IMR-90 (cell line): ENCODE data around the gene TIMM29. TPM values are rescaled to one million over a fixed set of nuclear protein-coding genes. Genes with fewer than 3 reads are reported as not detected.

Experiments
- ATAC-seq: fragments of 200-7000 bp; cut with Tn5 transposase; 2 replicates; pipeline ENCODE4 v1.9.1; 2020; ENCODE audit warnings: low read depth, mild to moderate bottlenecking, moderate library complexity
- BruUV-seq: library from RNA; stranded (reverse); fragments of 400-500 nt; replicated peaks from 2 replicates; lab custom pipeline; 2021; lab: Mats Ljungman, UMichigan
- CTCF ChIA-PET: fragments of 300-600 bp; formaldehyde crosslinking; extraction: SDS; loops from one replicate; lab custom pipeline; 2021; ENCODE audit warnings: antibody characterized with exemption; lab: Yijun Ruan, JAX
- POLR2A ChIA-PET: fragments of 300-600 bp; sonication (Branson Sonifier 250); formaldehyde crosslinking; loops from one replicate; lab custom pipeline; 2022; ENCODE audit warnings: antibody characterized with exemption; ENCODE audit not compliant: unreplicated experiment; lab: Charles Lee
- DNase-seq: peaks from one replicate; pipeline ENCODE4 v3.0.0; 2013
- H2AFZ ChIP-seq: replicated peaks from 2 replicates; pipeline ENCODE3; 2013; ENCODE audit warnings: low read length, mild to moderate bottlenecking; ENCODE audit not compliant: poor library complexity
- H2AK5ac ChIP-seq: 2 replicates; pipeline ENCODE4 v1.6.1; 2013; ENCODE audit warnings: low read depth, low read length, inconsistent platforms
- H2AK9ac ChIP-seq: replicated peaks from 2 replicates; pipeline ENCODE3; 2013; ENCODE audit warnings: mild to moderate bottlenecking, low read depth, low read length, moderate library complexity; ENCODE audit not compliant: poor library complexity
- H2BK120ac ChIP-seq: 2 replicates; pipeline ENCODE4 v1.6.1; 2013; ENCODE audit warnings: low read depth, low read length, inconsistent platforms
- H2BK15ac ChIP-seq: 3 replicates; pipeline ENCODE4 v1.6.1; 2013; ENCODE audit warnings: low read depth, low read length, inconsistent platforms
- H2BK20ac ChIP-seq: 2 replicates; pipeline ENCODE4 v1.6.1; 2013; ENCODE audit warnings: low read depth, mild to moderate bottlenecking, inconsistent platforms, low read length, moderate library complexity
- H2BK5ac ChIP-seq: 2 replicates; pipeline ENCODE4 v1.6.1; 2013; ENCODE audit warnings: mild to moderate bottlenecking, low read depth, low read length, inconsistent platforms; ENCODE audit not compliant: poor library complexity, severe bottlenecking
- H3K14ac ChIP-seq: replicated peaks from 2 replicates; pipeline ENCODE4 v1.6.1; 2013; ENCODE audit warnings: low read depth, low read length, inconsistent platforms
- H3K18ac ChIP-seq: 2 replicates; pipeline ENCODE4 v1.6.1; 2013; ENCODE audit warnings: low read depth, low read length, control low read depth
- H3K23ac ChIP-seq: 2 replicates; pipeline ENCODE4 v1.6.1; 2013; ENCODE audit warnings: low read depth, low read length, inconsistent platforms
- H3K27ac ChIP-seq: 2 replicates; pipeline ENCODE4 v1.5.1; 2013; ENCODE audit warnings: mild to moderate bottlenecking, control low read depth, low read length; ENCODE audit not compliant: insufficient read depth
- H3K27me3 ChIP-seq: 2 replicates; pipeline ENCODE4 v1.6.1; 2013; ENCODE audit warnings: low read length; ENCODE audit not compliant: control insufficient read depth, insufficient read depth
- H3K36me3 ChIP-seq: 2 replicates; pipeline ENCODE4 v1.6.1; 2013; ENCODE audit warnings: low read length, mixed read lengths; ENCODE audit not compliant: control insufficient read depth, insufficient read depth
- H3K4ac ChIP-seq: 2 replicates; pipeline ENCODE4 v1.6.1; 2013; ENCODE audit warnings: low read depth, low read length, inconsistent platforms
- H3K4me1 ChIP-seq: 2 replicates; pipeline ENCODE4 v1.6.1; 2013; ENCODE audit warnings: low read length, mixed read lengths; ENCODE audit not compliant: control insufficient read depth, insufficient read depth
- H3K4me2 ChIP-seq: 2 replicates; pipeline ENCODE4 v1.6.1; 2013; ENCODE audit warnings: low read depth, mild to moderate bottlenecking, control low read depth, low read length, moderate library complexity
- H3K4me3 ChIP-seq: 2 replicates; pipeline ENCODE4 v1.5.1; 2013; ENCODE audit warnings: low read depth, mild to moderate bottlenecking, control low read depth, low read length, moderate library complexity; ENCODE audit not compliant: insufficient read depth
- H3K56ac ChIP-seq: 2 replicates; pipeline ENCODE4 v1.6.1; 2013; ENCODE audit warnings: low read length, inconsistent platforms; ENCODE audit not compliant: insufficient read depth; ENCODE audit errors: extremely low read depth
- H3K79me1 ChIP-seq, 2 experiments: 2 replicates each; pipeline ENCODE4 v1.6.1; 2013; ENCODE audit warnings: low read length in 2 of 2, inconsistent platforms in 1 of 2, low read depth in 1 of 2
- H3K9ac ChIP-seq: 2 replicates; pipeline ENCODE4 v1.6.1; 2013; ENCODE audit warnings: low read depth, low read length, control low read depth
- H3K9me1 ChIP-seq: 2 replicates; pipeline ENCODE4 v1.6.1; 2013; ENCODE audit warnings: low read length, inconsistent platforms; ENCODE audit not compliant: insufficient read depth
- H3K9me3 ChIP-seq: 2 replicates; pipeline ENCODE4 v1.6.1; 2013; ENCODE audit warnings: low read length; ENCODE audit not compliant: control insufficient read depth, insufficient read depth
- H4K20me1 ChIP-seq: 2 replicates; pipeline ENCODE4 v1.6.1; 2013; ENCODE audit warnings: low read length, inconsistent platforms; ENCODE audit not compliant: insufficient read depth
- H4K5ac ChIP-seq: 2 replicates; pipeline ENCODE4 v1.6.1; 2013; ENCODE audit warnings: mild to moderate bottlenecking, low read depth, low read length, control low read depth
- H4K8ac ChIP-seq, 2 experiments: 2 replicates each; pipeline ENCODE4 v1.6.1; 2013; ENCODE audit warnings: low read depth in 2 of 2, low read length in 2 of 2, control low read depth in 1 of 2, inconsistent platforms in 1 of 2
- H4K91ac ChIP-seq: 2 replicates; pipeline ENCODE4 v1.6.1; 2013; ENCODE audit warnings: low read depth, low read length, inconsistent platforms; ENCODE audit not compliant: insufficient read depth
- BHLHE40 ChIP-seq: fragments of 150-350 bp; IDR thresholded peaks from 2 replicates; pipeline ENCODE4 v1.6.1; 2016; ENCODE audit warnings: mild to moderate bottlenecking, low read depth, low read length
- MXI1 ChIP-seq: IDR thresholded peaks from 2 replicates; pipeline ENCODE4 v1.6.1; 2012; ENCODE audit warnings: low read depth, mild to moderate bottlenecking, low read length, moderate library complexity, borderline replicate concordance
- WGBS, 2 experiments: methylation state at CpG; one replicate each; pipeline versions ENCODE4 v1.1.5 to v1.1.7; 2013; ENCODE audit warnings: missing lambda C conversion rate in 2 of 2; ENCODE audit not compliant: insufficient read length in 1 of 2; ENCODE audit errors: extremely low coverage in 2 of 2; 5-methylcytosine and 5-hydroxymethylcytosine counted together
- dilution Hi-C: fragments of 300-500 bp; cut with HindIII; formaldehyde crosslinking; loops from one replicate; pipeline ENCODE4 v1.14.3; 2018; ENCODE audit warnings: low sequenced_read_pairs; ENCODE audit not compliant: unreplicated experiment
- in situ Hi-C: fragments of 300-500 bp; cut with MboI; formaldehyde crosslinking; loops from 3 replicates; pipeline ENCODE4 v1.14.3; 2019; ENCODE audit warnings: low sequenced_read_pairs, inconsistent platforms, mixed read lengths
- intact Hi-C: fragments of 100-400 bp; cut with micrococcal nuclease; formaldehyde crosslinking; loops from 2 replicates; pipeline ENCODE4 v1.10.0; 2022
- polyA plus RNA-seq, 3 experiments: library from polyadenylated mRNA; depleted of rRNA; stranded (reverse); fragments of >200 nt; gene quantifications; 2 replicates each; pipeline ENCODE4 v1.2.3, GENCODE V29; 2012; ENCODE audit warnings: low replicate concordance in 1 of 3
- total RNA-seq: library from RNA; depleted of rRNA; stranded (reverse); fragments of >200 nt; gene quantifications from 2 replicates; pipeline ENCODE4 v1.2.3, GENCODE V29; 2012

TIMM29 gene
- total and polyA plus RNA-seq, 2 of the 4 experiments (the other 2 are of a cell fraction) = 9.3 to 13.4 TPM

DNA sequence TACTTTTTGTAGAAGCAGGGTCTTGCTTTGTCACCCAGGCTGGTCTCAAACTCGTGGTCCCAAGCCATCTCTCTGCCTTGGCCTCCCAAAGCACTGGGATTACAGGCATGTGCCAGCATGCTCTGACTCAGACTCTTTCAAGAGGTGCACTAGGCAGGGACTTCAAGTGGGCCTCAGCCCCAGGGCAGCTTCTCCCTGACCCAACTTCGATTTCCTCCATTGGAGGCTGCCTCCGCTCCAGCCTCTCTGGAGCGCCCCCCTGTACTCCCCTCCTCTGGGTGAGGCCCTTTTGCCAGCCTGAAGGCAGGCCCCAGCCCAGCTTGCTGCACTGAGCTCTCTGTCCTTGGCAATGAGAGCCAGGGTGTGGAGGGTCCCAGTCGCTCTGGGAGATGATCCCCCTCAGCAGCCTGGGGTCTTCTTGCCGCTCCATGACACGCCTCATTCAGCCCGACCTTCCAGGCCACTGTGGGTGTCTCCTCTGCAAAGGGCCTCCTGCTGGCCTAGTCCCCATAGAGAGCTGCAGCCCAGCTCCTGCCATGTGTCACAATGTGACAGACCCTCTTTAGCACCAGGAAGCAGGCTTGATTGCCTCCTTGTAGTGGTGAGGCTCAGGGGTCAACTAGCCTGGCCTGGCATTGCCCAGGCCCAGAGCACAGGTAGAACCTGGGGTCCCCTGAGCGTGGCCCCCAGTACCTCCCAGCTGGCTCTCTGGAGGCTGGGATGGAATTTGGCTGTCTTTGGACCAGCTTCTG lies 40.8 kb upstream of the TIMM29 start:
- H3K9me3 ChIP-seq = no peaks in the 10 kb centered on the region
- no peak overlapping the region for H4K8ac ChIP-seq
- no peak overlapping the region for H2BK120ac ChIP-seq
- no peak overlapping the region for H3K4me2 ChIP-seq
- H3K23ac ChIP-seq = no peak overlapping the region
- no peak for TF ChIP-seq MXI1
- TF ChIP-seq BHLHE40 = peak; percentile 35; the same call in 1 of the 2 replicates
- H2BK20ac ChIP-seq = no peak overlapping the region
- ATAC-seq = 0 out of 2 replicates have a peak, but pooled peaks have one; percentile 30
- peaks cover 16% of the 10 kb centered on the region for H3K4me1 ChIP-seq
- H4K5ac ChIP-seq = no peak overlapping the region
- BruUV-seq = no TSS peak
- H2AK5ac ChIP-seq = no peak overlapping the region
- ChIA-PET POLR2A (no interaction called here), CTCF (no interaction called here)
- peaks cover 59% of the 10 kb centered on the region for H4K20me1 ChIP-seq
- no peak overlapping the region for H2BK15ac ChIP-seq
- intact Hi-C loops (no loop called here), in situ Hi-C loops (no loop called here), dilution Hi-C loops (no loop called here)
- peaks cover 29% of the 10 kb centered on the region for H3K9me1 ChIP-seq
- H3K9ac ChIP-seq = no peak overlapping the region
- no peak overlapping the region for H3K14ac ChIP-seq
- H3K4me3 ChIP-seq = no peak overlapping the region
- no peak overlapping the region for H3K18ac ChIP-seq
- peaks cover 20 to 86% of the 10 kb centered on the region in 2 experiments for H3K79me1 ChIP-seq
- no peak overlapping the region for H3K56ac ChIP-seq
- no peak overlapping the region for H3K27ac ChIP-seq
- DNase-seq = no peak
- no peaks in the 10 kb centered on the region for H3K27me3 ChIP-seq
- H2AFZ ChIP-seq = no peak overlapping the region
- H2AK9ac ChIP-seq = no peak overlapping the region
- no peak overlapping the region for H4K91ac ChIP-seq
- H3K4ac ChIP-seq = no peak overlapping the region
- H3K36me3 ChIP-seq = 0 out of 2 replicates have a peak, but pooled peaks cover 2% of the 10 kb centered on the region
- H2BK5ac ChIP-seq = no peak overlapping the region
- WGBS, 2 experiments = 78% methylated on average over 3 of the region's 9 CpGs; no CpG with 5 or more reads in 1 of the 2 experiments
